NCI-H187 (cell line): ENCODE results near the gene PTPRN2.
A peak's percentile ranks its signal among the peaks of the same experiment; 100 is the strongest.
"Not testable (repeated sequence)": the region's sequence is repeated elsewhere in the genome, so short reads cannot be mapped to it uniquely, and the experiment has no call there.

Source experiments
- DNase-seq, 2 experiments: peaks; one replicate each; lab custom pipeline; 2025; lab: John Stamatoyannopoulos, UW

Gene PTPRN2

GRCh38 chr7:157847756-157848487 lies 739.7 kb downstream of the PTPRN2 start:
- DNase-seq: not testable (repeated sequence)

- not testable (repeated sequence) for DNase-seq
These were observed 740.9 kb downstream of the PTPRN2 start for GRCh38 chr7:157846746-157847145.

GRCh38 chr7:157846271-157846670 lies 741.4 kb downstream of the PTPRN2 start:
- DNase-seq: peak; percentile 49 to 57

- no peak for DNase-seq
These were observed 742.3 kb downstream of the PTPRN2 start for GRCh38 chr7:157845203-157845835.

GRCh38 chr7:157844611-157845010 lies 743.0 kb downstream of the PTPRN2 start:
- DNase-seq: no peak

GRCh38 chr7:157844141-157844540 lies 743.5 kb downstream of the PTPRN2 start:
- no peak for DNase-seq

GRCh38 chr7:157843336-157844140 lies 744.1 kb downstream of the PTPRN2 start:
- no peak for DNase-seq

GRCh38 chr7:157841773-157842370 lies 745.8 kb downstream of the PTPRN2 start:
- no peak for DNase-seq

- DNase-seq: no peak
These were observed 746.5 kb downstream of the PTPRN2 start for GRCh38 chr7:157840914-157841772.

GRCh38 chr7:157840174-157840913 lies 747.3 kb downstream of the PTPRN2 start:
- DNase-seq: no peak

- no peak for DNase-seq
These were observed 747.9 kb downstream of the PTPRN2 start for GRCh38 chr7:157839672-157840167.

GRCh38 chr7:157839226-157839625 lies 748.4 kb downstream of the PTPRN2 start:
- no peak for DNase-seq

- DNase-seq: no peak
These were observed 750.1 kb downstream of the PTPRN2 start for GRCh38 chr7:157837561-157837960.

GRCh38 chr7:157837047-157837446 lies 750.6 kb downstream of the PTPRN2 start:
- no peak for DNase-seq

- DNase-seq: no peak
These were observed 753.0 kb downstream of the PTPRN2 start for GRCh38 chr7:157834501-157835163.

- DNase-seq: no peak
These were observed 754.6 kb downstream of the PTPRN2 start for GRCh38 chr7:157832866-157833607.

- no peak for DNase-seq
These were observed 755.2 kb downstream of the PTPRN2 start for GRCh38 chr7:157832421-157832820.

- DNase-seq: no peak
These were observed 755.6 kb downstream of the PTPRN2 start for GRCh38 chr7:157832006-157832405.
